ENCODE measurements around the gene APOBEC3A.

APOBEC3A gene

DNA sequence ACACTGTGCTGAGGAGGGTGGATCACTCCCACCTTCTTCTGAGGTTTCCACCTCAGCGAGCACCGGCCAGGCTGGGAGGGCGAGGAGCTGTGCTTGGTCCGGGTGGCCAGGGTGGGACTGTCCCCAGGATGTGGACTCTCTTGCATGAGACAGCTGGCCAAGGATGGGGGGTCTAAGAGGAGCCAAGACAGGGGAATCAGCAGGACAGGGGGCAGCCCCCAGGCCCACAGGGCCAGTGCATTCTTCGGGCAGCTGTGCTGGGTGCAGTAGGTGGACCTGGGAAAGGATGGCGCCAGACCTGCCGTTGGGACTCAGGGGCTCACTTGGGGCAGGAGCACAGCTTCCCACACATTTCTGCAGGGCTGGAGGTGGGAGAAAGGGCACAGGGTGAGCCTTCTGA, 9.5 kb downstream of the APOBEC3A start:
- no peaks in the 10 kb centered on the region for H3K36me3 ChIP-seq (ENCODE audit: low read depth)
- no peak for DNase-seq (ENCODE audit: low spot score)
- TF ChIP-seq CTCF (IDR thresholded peaks at IDR 0.05; ENCODE audit: poor library complexity, severe bottlenecking) = no peak
- no peak overlapping the region for H3K4me3 ChIP-seq (ENCODE audit: severe bottlenecking)
- no peaks in the 10 kb centered on the region for H3K9me3 ChIP-seq (ENCODE audit: severe bottlenecking)
- ATAC-seq (ENCODE audit: low read depth) = no peak
- H3K4me1 ChIP-seq (ENCODE audit: insufficient read depth, poor library complexity, severe bottlenecking) = no peaks in the 10 kb centered on the region
- no peaks in the 10 kb centered on the region for H3K27me3 ChIP-seq (ENCODE audit: insufficient read depth, poor library complexity, severe bottlenecking)
- no peak overlapping the region for H3K27ac ChIP-seq (ENCODE audit: poor library complexity, severe bottlenecking)

DNA sequence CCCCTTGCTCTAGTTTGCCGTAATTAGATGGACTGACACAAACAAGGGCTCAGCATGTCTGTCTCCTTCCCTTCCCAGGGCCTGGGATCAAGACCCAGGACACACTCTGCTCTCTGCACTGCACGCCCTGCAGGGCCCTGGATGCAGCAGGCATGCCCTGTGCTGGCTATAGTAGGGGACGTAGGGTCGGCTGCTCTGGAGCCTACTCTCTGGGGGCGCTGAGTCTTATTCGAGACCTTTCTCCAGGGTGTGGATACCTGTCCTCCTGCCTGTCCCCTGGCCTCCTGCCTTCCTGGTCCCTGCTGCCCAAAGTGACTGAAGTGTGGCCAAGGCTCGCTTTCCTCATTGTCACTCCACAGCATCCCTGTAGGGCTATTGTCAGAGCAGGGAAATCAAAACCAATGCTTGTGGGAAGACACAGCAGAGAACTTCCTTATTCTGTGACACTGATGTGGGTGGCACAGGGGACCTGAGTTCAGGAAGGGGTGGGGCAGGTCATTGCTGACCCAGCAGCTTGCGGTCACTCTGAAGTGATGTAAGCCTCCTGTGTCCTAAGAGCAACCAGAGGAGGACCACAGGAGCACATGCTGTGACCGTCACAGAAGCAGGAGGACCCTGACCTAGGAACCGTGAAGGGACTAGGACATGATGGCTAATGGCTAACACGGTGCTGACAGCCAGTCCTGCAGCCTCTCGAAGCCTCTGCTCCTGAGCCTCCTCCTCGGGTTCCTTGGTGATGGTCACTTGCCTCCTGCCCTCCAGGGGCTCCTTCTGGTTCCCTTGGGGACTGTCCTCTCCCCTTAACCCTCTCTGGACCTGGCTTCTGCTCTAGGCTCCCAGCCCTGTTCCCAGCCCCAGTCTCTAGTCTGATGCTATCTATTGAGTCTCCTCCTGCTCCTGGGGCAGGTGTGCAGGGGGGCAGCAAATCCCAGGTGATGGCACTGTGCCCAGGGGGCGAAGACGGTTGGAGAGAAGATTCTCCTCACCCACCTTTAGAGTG, 10.3 kb downstream of the APOBEC3A start:
- Histone ChIP-seq H3K4me1 (ENCODE audit: insufficient read depth, poor library complexity, severe bottlenecking) (no peaks in the 10 kb centered on the region), H3K27ac (ENCODE audit: poor library complexity, severe bottlenecking) (no peak overlapping the region), H3K9me3 (ENCODE audit: severe bottlenecking) (no peaks in the 10 kb centered on the region), H3K36me3 (ENCODE audit: low read depth) (no peaks in the 10 kb centered on the region), H3K27me3 (ENCODE audit: insufficient read depth, poor library complexity, severe bottlenecking) (no peaks in the 10 kb centered on the region), H3K4me3 (ENCODE audit: severe bottlenecking) (no peak overlapping the region)
- TF ChIP-seq CTCF (IDR thresholded peaks at IDR 0.05; ENCODE audit: poor library complexity, severe bottlenecking) = no peak
- ATAC-seq (ENCODE audit: low read depth) (no peak), DNase-seq (ENCODE audit: low spot score) (no peak)

DNA sequence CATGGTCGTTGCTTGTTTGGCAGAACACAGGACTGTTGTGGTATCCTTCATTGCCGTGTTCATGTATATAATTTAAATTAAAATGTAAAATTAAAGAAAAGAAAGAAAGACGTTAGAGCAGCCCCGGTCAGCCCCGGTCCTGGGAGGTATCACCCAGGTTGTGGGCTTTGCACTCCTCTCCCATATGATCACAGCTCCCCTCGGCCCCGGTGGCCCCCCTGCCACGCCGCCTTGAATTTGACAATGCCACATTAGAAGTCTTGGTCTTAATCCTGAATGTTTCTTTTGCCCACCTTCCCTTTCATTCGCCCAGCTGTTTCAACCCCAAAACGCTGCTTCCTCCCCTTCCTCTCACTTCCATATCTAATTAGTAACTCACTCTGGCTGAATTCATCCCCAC, 11.4 kb downstream of the APOBEC3A start:
- H3K4me1 ChIP-seq (ENCODE audit: insufficient read depth, poor library complexity, severe bottlenecking) = no peaks in the 10 kb centered on the region

GRCh38 chr22:38970551-38970950, 13.1 kb downstream of the APOBEC3A start:
- Histone ChIP-seq H3K4me3 (ENCODE audit: severe bottlenecking) (no peak overlapping the region), H3K27ac (ENCODE audit: poor library complexity, severe bottlenecking) (no peak overlapping the region), H3K4me1 (ENCODE audit: insufficient read depth, poor library complexity, severe bottlenecking) (no peaks in the 10 kb centered on the region), H3K27me3 (ENCODE audit: insufficient read depth, poor library complexity, severe bottlenecking) (no peaks in the 10 kb centered on the region), H3K9me3 (ENCODE audit: severe bottlenecking) (no peaks in the 10 kb centered on the region), H3K36me3 (ENCODE audit: low read depth) (no peaks in the 10 kb centered on the region)
- DNase-seq (ENCODE audit: low spot score) (no peak), ATAC-seq (ENCODE audit: low read depth) (no peak)
- TF ChIP-seq CTCF (IDR thresholded peaks at IDR 0.05; ENCODE audit: poor library complexity, severe bottlenecking) = no peak

More for the DNA sequence above, 11.4 kb downstream of the APOBEC3A start:
- Histone ChIP-seq H3K27ac (ENCODE audit: poor library complexity, severe bottlenecking) (no peak overlapping the region), H3K9me3 (ENCODE audit: severe bottlenecking) (no peaks in the 10 kb centered on the region), H3K36me3 (ENCODE audit: low read depth) (no peaks in the 10 kb centered on the region), H3K4me3 (ENCODE audit: severe bottlenecking) (no peak overlapping the region), H3K27me3 (ENCODE audit: insufficient read depth, poor library complexity, severe bottlenecking) (no peaks in the 10 kb centered on the region)
- DNase-seq (ENCODE audit: low spot score) (no peak), ATAC-seq (ENCODE audit: low read depth) (no peak)
- no peak for TF ChIP-seq CTCF (IDR thresholded peaks at IDR 0.05; ENCODE audit: poor library complexity, severe bottlenecking)

GRCh38 chr22:38971202-38971601, 13.8 kb downstream of the APOBEC3A start:
- TF ChIP-seq CTCF (IDR thresholded peaks at IDR 0.05; ENCODE audit: poor library complexity, severe bottlenecking) = no peak
- Histone ChIP-seq H3K27me3 (ENCODE audit: insufficient read depth, poor library complexity, severe bottlenecking) (no peaks in the 10 kb centered on the region), H3K9me3 (ENCODE audit: severe bottlenecking) (no peaks in the 10 kb centered on the region), H3K4me3 (ENCODE audit: severe bottlenecking) (no peak overlapping the region), H3K27ac (ENCODE audit: poor library complexity, severe bottlenecking) (no peak overlapping the region), H3K36me3 (ENCODE audit: low read depth) (no peaks in the 10 kb centered on the region), H3K4me1 (ENCODE audit: insufficient read depth, poor library complexity, severe bottlenecking) (no peaks in the 10 kb centered on the region)
- no peak for DNase-seq (ENCODE audit: low spot score)
- ATAC-seq (ENCODE audit: low read depth) = no peak

Data from RWPE2 (cell line).